ENCODE results near the gene MYCN.
"Not testable (repeated sequence)": the region's sequence is repeated elsewhere in the genome, so short reads cannot be mapped to it uniquely, and the experiment has no call there.

MYCN gene

DNA sequence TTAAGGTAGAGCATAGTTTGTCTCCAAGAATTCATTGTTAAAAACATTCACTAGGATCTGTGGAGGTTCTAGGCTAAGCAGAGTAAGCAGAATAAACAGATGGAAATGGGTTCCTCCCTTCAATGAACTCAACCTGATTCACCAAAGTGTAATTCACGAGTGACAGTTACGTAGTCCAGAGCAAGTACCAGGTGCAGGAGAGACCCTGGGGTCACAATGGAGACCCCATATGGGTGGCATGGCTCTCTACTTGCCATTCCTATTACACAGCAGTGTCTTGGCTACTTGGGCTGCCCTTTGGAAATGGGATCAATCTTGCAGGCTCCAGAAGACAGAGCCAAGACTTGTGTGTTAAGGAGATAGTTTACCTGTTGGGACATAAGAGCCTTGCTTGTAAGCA, 7.1 kb downstream of the MYCN start:
- H3K27ac ChIP-seq, result no peak overlapping the region
- no peaks in the 10 kb centered on the region for H3K9me3 ChIP-seq
- no peak overlapping the region for H3K4me3 ChIP-seq (ENCODE audit: low read depth in 1 of 2, low read length in 1 of 2)
- peaks cover 47% of the 10 kb centered on the region for H3K27me3 ChIP-seq
- H3K4me1 ChIP-seq (ENCODE audit: control insufficient read depth in 1 of 2, insufficient read depth in 1 of 2, low read depth in 1 of 2, low read length in 1 of 2), result no peaks in the 10 kb centered on the region
- H3K36me3 ChIP-seq, result no peaks in the 10 kb centered on the region
- TF ChIP-seq CTCF (IDR thresholded peaks at IDR 0.05), result no peak

GRCh38 chr2:15948704-15948957, 8.3 kb downstream of the MYCN start:
- Histone ChIP-seq H3K4me3 (ENCODE audit: low read depth in 1 of 2, low read length in 1 of 2) (no peak overlapping the region), H3K9me3 (no peaks in the 10 kb centered on the region), H3K36me3 (no peaks in the 10 kb centered on the region), H3K27me3 (peaks cover 35% of the 10 kb centered on the region), H3K27ac (no peak overlapping the region), H3K4me1 (ENCODE audit: control insufficient read depth in 1 of 2, insufficient read depth in 1 of 2, low read depth in 1 of 2, low read length in 1 of 2) (no peaks in the 10 kb centered on the region)
- TF ChIP-seq CTCF (IDR thresholded peaks at IDR 0.05), result no peak

GRCh38 chr2:15949126-15949525, 8.8 kb downstream of the MYCN start:
- H3K36me3 ChIP-seq, result no peaks in the 10 kb centered on the region
- no peak overlapping the region for H3K27ac ChIP-seq
- no peaks in the 10 kb centered on the region for H3K4me1 ChIP-seq (ENCODE audit: control insufficient read depth in 1 of 2, insufficient read depth in 1 of 2, low read depth in 1 of 2, low read length in 1 of 2)
- H3K27me3 ChIP-seq, result peaks cover 30% of the 10 kb centered on the region
- H3K4me3 ChIP-seq (ENCODE audit: low read depth in 1 of 2, low read length in 1 of 2), result no peak overlapping the region
- no peaks in the 10 kb centered on the region for H3K9me3 ChIP-seq
- TF ChIP-seq CTCF (IDR thresholded peaks at IDR 0.05), result no peak

DNA sequence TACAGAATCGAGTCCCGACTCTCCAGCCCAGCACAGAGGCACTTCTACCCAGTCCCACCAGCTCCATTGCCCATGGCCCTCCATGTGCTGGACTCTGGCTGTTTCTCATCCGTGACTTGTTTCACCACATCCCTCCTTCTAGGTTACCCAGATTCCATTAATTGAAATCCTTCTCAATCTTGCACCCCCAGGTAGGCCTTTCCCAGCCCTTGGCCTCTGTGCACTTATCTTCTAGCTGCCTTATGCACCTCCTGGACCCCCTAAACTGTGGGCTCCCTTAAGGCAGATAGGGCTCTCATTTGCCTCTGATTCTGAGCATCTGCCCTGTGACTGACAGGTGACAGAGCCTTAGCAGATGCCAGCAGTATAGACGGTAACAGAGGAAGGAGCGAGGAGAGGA, 9.2 kb downstream of the MYCN start:
- Histone ChIP-seq H3K27ac (no peak overlapping the region), H3K36me3 (no peaks in the 10 kb centered on the region), H3K4me3 (ENCODE audit: low read depth in 1 of 2, low read length in 1 of 2) (no peak overlapping the region), H3K27me3 (peaks cover 25% of the 10 kb centered on the region), H3K9me3 (no peaks in the 10 kb centered on the region), H3K4me1 (ENCODE audit: control insufficient read depth in 1 of 2, insufficient read depth in 1 of 2, low read depth in 1 of 2, low read length in 1 of 2) (no peaks in the 10 kb centered on the region)
- no peak for TF ChIP-seq CTCF (IDR thresholded peaks at IDR 0.05)

DNA sequence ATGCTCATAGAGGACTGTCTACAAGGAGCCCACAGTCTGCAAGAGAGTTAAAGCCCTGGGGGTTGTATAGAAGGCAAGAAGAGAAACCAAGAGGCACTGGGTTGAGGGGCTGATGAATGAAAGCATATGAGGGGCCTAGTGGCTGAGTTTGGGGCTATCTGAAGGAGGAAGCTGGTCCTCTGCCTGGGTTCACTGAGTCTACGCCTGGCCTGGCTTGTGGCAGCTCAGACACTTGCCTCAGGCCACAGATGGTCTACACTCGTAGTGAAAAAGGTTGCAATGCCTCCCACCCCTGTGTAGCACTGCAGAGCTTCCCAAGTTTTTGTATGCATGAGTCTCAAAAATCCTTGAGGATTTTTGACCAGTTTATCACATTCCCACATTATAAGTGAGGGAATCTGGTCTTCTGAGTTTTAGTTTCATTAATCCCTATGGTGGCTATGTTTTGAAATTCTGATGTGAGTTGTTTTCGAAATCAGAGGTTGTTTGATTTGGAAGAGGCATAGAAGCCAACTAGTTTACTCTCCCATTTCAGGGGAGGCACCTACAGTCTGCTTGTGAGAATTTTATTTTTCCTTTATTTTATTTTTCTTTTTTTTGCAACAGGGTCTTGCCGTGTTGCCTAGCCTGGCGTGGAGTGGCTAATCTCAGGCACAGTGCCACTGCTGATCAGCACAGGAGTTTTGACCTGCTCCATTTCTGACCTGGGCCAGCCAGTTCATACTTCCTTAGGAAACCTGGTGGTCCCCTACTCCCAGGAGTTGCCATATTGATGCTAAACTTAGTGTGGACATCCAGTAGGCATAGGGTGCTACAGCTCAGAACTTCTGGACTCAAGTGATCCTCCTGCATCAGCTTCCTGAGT, 10.0 kb downstream of the MYCN start:
- Histone ChIP-seq H3K27me3 (peaks cover 18% of the 10 kb centered on the region), H3K27ac (no peak overlapping the region), H3K36me3 (no peaks in the 10 kb centered on the region), H3K4me3 (ENCODE audit: low read depth in 1 of 2, low read length in 1 of 2) (no peak overlapping the region), H3K9me3 (no peaks in the 10 kb centered on the region), H3K4me1 (ENCODE audit: control insufficient read depth in 1 of 2, insufficient read depth in 1 of 2, low read depth in 1 of 2, low read length in 1 of 2) (no peaks in the 10 kb centered on the region)
- no peak for TF ChIP-seq CTCF (IDR thresholded peaks at IDR 0.05)

DNA sequence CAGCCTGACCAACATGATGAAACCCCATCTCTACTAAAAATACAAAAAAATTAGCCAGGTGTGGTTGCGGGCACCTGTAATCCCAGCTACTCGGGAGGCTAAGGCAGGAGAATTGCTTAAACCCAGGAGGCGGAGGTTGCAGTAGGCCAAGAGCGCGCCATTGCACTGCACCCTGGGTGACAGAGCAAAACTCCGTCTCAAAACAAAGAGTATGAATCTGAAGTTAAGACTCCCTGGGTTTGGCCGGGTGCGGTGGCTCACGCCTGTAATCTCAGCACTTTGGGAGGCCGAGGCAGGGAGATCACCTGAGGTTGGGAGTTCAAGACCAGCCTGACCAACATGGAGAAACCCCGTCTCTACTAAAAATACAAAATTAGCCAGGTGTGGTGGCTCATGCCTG, 11.6 kb downstream of the MYCN start:
- H3K27me3 ChIP-seq, H3K27ac ChIP-seq, H3K36me3 ChIP-seq: not testable (repeated sequence)

More for the DNA sequence above, 11.6 kb downstream of the MYCN start:
- not testable (repeated sequence) for H3K9me3 ChIP-seq; H3K4me3 ChIP-seq (ENCODE audit: low read depth in 1 of 2, low read length in 1 of 2); H3K4me1 ChIP-seq (ENCODE audit: control insufficient read depth in 1 of 2, insufficient read depth in 1 of 2, low read depth in 1 of 2, low read length in 1 of 2)
